Activated CD4-positive, alpha-beta T cell treated with anti-CD3 and anti-CD28 coated beads, Interleukin-2, amount 50 U/mL, for 16 hours (primary cell): ENCODE data around the gene AEN.
"Not testable (repeated sequence)": the region's sequence is repeated elsewhere in the genome, so short reads cannot be mapped to it uniquely, and the experiment has no call there.

Experiments used
- DNase-seq: peaks from one replicate; pipeline ENCODE4 v3.0.0-alpha.2; 2020

Gene AEN

GRCh38 chr15:88615303-88616107, 5.6 kb upstream of the AEN start:
- no peak for DNase-seq

- no peak for DNase-seq
These were observed 4.9 kb upstream of the AEN start for GRCh38 chr15:88616240-88616639.

GRCh38 chr15:88617031-88617722, 4.0 kb upstream of the AEN start:
- no peak for DNase-seq

DNA sequence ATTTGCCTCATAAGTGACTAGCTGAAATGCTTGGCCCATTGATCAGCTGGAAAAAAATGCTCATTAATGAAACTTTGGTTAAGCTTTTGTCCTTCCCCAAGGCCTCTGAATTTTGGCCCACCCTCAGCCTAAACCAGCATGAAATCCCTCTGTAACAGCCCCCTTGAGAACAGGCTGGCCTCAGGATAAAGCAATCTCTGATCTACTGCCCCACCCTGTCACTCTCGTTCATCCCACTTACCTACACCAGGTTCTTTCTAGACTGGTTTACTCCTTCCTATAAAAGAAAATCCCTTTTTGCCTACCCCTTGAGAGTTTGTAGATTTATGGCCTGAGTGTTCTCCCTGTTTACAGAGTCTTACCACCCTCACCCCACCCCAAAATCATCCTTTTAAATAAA, 3.4 kb upstream of the AEN start:
- no peak for DNase-seq

- DNase-seq: no peak
These were observed 2.5 kb upstream of the AEN start for GRCh38 chr15:88618686-88619085.

GRCh38 chr15:88619796-88620195, 1.3 kb upstream of the AEN start:
- no peak for DNase-seq

DNA sequence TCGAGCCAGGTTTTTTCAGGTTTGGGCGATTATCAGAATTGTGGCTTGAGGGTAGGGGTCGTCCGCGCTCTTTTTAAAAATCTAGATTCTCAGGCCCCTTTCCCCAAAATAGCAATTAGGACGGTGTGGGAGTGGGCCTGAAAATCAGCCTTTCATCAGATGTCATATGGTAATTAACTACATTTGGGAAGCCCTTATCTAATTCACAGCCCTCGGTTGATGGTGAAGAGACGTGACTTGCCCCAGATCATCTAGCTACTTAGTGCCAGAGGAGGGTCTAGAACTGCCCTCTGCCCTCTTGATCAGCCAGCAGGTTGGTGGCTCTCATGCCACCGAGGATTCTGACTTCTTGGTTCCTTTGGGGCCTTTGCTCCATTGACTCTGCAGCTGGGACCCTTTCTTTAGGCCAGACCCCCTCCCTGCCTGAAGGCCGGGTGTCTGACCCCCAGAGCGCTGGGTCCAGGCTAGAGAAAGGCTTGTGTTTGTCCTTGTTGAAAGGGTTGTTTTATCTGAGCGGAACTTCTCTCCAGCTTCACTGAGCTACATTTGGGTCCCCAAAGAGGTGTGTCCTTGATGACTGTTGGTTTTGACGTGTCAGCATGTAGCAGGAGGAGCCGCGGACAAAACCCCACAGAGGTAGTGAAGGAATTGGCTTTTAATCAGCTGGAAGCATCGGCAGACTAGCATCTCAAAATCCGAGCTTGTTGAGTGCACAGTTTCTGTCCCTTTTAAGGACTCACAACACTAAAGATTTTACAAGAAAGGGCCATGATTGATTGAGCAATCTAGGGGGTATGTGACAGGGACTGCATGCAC, 857 bp downstream of the AEN start:
- peak; percentile 77 for DNase-seq

DNA sequence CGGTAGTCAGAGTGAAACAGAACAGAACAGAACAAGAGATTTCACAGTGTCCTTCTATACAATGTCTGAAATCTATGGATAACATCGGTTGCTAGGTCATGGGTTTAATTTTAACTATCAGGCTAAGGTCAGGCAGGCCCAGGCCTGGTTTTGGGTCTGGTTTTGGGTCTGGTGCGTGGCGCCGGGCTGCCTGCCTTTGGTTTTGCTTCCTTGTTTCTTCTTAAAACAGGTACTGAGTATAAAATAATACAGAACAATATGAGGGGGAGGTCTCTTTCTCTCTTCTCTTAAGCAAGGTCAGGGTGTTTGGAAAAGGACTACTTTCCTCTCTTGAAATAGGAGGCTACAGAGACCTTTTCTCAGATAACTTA, 1.4 kb downstream of the AEN start:
- no peak for DNase-seq

DNA sequence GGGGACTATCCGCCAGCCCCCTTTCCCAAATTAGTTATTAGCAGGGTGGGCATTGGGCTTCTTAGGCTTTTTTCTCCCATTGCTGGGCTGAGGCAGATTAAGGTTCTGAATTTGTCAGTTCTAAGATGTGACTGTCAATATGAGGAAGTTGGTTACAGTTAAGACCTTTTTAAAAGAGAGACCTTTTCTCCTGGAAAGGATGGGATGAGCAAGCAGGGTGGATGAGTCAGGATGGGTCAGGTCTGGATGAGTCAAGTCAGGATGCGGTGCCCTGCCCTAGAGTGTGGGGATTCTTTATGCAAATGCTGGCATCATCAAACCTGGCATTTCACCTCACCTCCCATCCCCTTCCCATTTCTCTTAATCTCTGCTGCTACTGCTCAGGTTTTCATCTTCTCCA, 1.9 kb downstream of the AEN start:
- DNase-seq: peak; percentile 86

GRCh38 chr15:88623632-88624031, 2.5 kb downstream of the AEN start:
- DNase-seq: no peak

DNA sequence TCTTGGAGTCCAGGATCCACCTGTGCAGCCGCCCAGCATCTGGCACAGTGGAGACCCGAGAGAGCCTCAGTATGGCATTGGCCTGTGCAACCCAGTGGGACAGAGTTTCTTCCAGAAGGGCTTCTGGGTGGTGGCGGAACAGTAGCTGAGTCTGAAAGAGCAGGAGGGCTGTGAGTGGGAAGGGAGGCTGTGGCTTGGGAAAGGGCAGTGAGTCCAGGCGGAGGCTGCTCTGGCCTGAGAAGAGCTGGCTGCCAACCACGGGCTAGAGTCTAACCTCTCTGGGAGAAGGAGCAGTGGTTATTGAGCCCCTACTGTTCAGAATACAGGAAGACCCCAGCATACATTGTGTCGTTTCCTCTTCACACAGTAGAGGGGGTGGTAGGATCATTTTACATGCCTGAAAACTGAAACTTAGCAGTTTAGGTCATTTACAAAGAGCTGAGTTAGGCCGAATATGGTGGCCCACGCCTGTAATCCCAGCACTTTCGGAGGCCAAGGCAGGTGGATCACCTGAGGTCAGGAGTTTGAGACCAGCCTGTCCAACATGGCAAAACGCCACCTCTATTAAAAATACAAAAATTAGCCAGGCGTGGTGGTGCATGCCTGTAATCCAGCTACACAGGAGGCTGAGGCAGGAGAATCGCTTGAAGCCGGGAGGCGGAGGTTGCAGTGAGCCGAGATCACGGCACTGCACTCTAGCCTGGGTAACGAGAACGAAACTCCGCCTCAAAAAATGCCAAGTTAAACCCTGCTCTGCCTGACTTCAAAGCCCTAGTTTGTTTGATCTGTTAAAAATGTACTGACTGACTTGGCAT, 3.2 kb downstream of the AEN start:
- peak; percentile 58 for DNase-seq

- DNase-seq: no peak
These were observed 3.9 kb downstream of the AEN start for GRCh38 chr15:88624971-88625490.

DNA sequence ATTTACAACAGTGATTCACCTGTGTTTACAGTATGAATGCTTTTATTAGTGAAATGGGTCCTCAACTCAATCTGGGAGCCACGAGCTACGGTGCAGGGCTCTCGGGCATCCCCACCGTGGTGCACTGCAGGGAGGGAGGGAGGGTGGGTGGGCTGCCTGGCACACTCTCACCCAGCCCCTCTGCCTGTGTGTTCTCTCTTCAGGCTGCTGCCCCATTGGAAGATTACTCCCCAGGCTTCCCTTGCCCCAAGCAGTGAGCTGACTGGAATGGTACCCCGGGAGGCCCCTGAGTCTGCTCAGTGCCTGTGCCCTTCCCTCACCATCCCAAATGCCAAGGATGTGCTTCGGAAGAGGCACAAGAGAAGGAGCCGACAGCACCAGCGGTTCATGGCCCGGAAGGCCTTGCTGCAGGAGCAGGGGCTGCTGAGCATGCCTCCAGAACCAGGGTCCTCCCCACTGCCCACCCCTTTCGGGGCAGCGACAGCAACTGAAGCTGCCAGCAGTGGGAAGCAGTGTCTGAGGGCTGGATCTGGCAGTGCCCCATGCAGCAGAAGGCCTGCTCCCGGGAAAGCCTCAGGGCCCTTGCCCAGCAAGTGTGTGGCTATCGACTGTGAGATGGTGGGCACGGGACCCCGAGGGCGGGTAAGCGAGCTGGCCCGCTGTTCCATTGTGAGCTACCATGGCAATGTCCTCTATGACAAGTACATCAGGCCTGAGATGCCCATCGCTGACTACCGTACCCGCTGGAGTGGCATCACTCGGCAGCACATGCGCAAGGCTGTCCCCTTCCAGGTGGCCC, 5.0 kb downstream of the AEN start:
- no peak for DNase-seq

DNA sequence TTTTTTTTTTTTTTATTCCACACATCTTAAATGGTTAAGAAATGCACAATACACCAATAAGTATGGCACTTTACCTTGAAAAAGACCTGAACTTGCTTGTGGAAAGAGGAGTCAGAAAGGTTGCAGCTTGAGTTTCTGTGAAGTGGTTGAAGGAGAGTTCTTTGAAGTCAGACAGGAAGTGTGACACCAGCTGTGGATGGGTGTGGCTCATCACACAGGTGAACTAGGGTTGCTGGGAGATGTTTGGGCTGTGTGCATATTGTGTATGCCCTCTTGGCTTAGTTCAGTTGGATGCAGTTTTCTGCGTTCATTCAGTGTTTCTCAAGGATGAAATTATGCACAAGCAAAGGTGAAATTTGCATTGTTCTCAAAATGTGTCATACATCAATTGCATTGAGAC, 6.3 kb downstream of the AEN start:
- DNase-seq: peak; percentile 72

DNA sequence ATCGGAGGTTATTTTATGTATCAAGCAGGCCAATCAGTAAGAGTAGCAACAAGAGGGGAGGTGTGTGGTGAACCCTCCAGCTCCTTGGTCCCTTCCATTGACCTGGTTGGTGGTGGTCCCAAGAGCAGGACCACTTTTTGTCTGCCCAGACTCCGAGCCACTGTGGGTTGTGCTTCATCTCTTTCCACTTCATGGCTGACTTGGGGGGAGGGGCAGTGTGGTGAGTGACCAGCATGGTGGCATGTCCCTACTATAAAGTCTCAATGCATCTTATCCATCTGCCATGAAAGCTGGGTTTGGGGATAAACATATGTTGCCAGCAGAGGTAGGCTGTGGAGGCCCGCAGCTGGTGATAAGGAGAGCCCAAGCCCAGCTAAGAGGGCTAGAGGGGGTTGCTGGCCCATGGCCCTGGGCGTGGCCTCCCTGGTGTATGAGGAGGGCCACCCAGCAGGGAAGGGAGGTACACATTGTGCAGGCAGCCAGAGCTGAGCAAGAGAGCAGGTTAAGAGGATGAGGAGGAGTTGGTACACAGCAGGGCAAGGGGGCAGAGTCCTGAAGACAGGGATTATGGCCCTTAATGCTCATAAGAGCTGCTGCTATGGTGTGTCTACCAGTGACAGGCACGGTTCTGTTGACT, 7.0 kb downstream of the AEN start:
- DNase-seq: no peak

GRCh38 chr15:88629071-88629470, 7.9 kb downstream of the AEN start:
- DNase-seq: no peak

DNA sequence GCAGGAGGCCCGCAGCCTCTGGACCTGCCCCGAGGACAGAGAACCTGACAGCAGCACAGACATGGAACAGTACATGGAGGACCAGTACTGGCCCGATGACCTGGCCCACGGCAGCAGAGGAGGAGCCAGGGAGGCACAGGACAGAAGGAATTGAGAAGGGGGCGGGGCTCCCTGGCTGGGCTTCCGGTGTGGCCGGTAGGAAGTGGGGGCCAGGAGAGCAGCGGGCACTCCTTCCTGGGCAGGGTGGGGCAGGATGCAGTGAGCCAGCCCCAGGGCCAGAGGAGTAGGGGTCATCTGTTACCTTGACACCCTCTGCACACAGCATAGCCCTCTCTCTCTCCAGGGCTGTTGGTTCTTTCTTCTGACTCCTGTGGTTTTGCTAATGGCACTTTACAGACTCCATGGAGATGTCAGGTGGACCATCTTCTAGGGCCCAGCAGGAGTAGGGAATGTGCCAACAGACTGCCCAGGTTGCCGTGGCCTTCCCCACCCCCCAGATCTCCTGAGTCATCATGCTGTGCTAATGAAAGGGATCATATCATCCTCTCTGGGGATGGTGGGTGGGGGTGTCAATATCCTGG, 9.1 kb downstream of the AEN start:
- DNase-seq: no peak

- no peak for DNase-seq
These were observed 9.8 kb downstream of the AEN start for GRCh38 chr15:88630798-88631463.

DNA sequence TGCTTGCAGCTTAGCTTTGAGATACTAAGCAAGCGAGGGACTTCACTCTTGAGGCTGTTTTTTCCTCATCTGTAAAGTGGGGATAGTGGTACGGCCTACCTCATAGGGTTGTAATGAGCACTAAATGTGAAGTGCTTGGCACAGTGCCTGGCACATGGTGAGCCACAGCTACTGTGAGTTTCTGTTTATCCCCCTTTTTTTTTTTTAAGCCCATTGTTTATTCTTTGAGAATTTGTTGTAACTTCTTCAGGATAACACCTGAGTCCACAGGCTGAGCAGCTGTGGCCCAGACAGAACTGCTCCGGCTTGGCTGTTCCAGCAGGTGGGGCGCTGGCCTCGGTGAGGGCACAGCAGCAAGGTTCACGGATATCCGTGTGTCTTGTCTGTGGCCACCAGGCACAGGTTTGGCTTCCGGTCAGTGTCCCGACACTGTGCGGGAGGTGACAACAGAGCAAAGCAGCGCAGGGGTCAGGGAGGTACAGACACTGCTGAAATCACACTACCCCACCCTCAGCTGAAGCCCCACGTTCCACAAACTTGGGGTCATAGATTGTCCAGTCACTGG, 10.4 kb downstream of the AEN start:
- DNase-seq: no peak

GRCh38 chr15:88632797-88633196, 11.7 kb downstream of the AEN start:
- DNase-seq: not testable (repeated sequence)
